HG02852 (cell line): ENCODE measurements around the gene PPP1R37.

Source experiments
- ATAC-seq: cut with Tn5 transposase; IDR thresholded peaks from one replicate; pipeline ENCODE4 v1.9.1; 2021; ENCODE audit warnings: mild to moderate bottlenecking, moderate library complexity; ENCODE audit not compliant: unreplicated experiment

PPP1R37 gene

DNA sequence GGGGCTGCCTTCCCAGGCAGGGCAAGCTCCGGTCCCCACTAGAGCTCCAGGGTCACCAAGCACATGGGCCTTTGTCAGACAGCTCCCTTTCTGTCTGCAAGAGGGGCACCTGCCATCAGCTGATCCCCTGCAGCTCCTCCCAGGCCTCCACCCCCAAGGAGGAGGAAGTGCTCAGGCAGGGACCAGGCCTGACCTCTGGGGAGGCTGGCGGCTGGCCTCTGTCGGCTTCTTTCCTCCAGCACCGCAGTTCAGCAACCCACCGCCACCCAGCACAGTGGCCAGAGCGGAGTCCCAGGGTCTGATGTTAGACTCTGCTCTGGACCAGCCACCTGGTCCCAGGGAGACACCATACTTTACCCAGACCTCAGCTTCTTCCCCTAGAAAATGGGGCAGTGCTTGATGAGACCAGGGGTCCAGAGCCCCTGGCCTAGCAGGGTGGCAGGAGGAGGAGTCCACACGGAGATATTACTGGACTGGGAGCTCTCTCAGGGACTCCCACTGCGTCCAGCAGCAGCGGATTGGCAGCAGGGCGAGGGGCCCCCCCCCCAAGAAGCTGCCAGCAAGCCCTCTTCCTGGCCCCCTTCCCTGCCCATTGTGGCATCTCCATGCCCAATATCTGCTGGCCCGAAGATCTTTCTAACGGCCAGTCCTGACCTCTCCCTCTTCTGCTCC is 43.7 kb downstream of the PPP1R37 start:
- no peak for ATAC-seq

DNA sequence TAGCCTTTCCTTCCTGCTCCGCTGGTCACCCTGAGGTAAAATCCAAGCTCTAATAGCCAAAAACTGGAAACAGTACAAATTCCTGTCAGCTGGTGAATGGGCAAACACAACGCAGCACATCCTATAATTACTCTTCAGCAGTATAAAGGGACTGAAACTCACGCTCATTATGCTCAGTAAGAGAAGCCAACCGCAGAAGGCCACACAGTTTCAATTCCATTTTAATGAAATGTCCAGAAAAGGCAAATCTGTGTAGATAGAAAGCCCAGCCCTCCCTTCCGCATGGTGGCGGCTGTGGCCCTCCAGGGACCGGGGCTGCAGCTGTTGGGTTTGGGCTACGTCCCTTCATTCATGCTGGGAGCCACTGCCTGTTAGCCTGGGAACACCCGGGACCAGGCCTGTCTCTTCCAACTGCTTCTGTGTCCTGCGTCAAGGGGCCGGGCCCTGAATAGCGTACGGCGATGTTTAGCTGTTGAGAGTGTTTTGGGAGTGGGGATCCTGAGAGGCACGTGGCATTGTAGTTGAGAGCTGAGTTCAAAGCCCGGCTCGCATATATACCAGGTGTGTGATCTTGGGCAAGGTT is 44.3 kb downstream of the PPP1R37 start:
- ATAC-seq: peak; percentile 81

DNA sequence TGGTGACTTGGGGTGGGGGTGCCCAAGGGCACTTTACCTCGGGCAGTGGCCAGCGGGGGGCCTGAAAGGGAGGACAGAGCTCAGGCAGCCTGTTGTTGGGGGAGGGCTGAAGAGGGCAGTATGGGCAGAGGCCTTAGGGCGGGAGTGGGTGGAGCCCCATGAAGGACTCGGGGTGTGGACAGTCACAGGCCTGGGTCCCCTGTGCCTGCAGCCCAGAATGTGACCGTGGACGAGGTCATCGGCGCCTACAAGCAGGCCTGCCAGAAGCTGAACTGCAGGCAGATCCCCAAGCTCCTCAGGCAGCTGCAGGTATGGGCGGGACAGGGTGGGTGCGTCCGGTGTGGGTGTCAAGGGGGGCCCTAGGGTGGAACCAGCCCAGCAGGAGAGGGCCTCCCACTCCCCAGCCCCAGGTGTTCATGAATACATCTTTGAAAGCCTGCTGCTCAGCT is 45.3 kb downstream of the PPP1R37 start:
- no peak for ATAC-seq

DNA sequence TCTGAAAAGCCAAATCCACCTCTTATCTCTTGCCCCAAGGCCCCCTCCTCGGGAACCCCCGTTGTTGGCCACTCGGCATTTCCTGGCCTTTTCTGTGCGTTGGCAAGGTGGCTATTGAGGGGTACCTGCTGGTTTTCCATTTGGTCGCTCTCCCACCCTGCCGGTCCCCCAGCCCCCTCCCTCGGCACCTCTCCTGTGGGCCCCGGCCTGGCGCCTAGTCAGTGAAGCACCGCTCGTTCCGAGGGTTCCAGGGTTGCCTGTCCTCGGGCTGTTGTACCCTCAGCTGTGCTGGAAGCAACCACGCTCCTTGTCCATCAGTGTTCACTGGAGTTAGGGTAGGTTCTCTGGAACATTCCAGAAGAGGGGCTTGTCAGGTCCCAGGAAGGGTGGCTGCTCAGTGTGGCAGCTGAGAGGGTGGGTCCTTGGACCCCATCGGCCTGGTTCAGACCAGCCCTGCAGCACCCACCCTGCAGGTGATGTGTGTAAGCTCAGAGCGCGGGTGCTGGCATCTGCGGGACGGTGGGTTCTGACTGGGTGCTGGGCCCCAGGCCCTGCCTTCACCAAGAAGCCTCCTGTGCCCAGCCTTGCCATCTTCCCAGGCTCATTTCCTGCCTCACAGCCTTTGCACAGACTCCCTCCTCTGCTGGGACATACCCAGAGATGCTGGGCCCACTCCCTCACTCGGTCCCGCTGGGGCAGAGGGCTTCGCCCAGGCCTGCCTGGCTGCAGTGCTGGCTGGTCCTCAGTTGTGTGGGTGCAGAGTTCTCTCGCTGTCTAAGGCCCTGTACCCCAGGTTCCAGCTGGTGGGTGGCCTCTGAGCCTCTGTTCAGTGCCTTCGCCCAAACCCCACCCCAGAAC is 46.5 kb downstream of the PPP1R37 start:
- ATAC-seq: no peak

DNA sequence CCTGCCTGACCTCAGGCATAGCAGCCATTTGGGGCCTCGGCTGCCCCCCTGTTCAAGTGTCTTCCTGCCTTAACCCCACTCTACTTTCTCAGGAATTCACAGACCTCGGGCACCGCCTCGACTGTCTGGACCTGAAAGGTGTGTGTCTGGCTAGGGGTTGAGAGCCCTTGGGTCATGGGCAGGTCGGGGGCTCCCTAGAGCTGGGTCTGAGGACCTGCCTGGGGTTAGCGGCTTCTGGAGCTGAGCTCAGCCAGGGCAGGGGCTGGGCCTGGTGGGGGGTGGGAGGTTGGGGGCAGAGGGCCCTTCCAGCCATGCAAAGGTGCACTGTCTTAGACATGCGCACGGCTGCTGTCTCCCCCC is 47.1 kb downstream of the PPP1R37 start:
- ATAC-seq: no peak

DNA sequence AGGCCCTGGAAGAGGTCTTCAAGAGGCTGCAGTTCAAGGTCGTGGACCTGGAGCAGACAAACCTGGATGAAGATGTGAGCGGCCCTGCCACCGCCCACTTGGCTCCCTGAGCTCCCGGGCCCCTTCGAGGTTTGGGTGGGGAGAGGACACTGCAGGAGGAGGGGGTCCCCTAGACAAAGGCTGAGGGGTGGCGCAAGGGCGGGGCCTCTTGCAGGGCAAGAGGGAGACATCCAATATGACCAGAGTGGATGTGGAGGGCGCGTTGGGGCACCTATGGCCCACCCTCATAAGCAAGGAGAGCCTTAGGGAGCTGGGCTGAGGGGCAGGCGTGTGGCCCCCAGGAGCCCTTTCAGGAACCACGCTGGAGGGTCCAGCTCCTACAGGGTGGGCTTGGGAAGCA is 47.6 kb downstream of the PPP1R37 start:
- no peak for ATAC-seq

DNA sequence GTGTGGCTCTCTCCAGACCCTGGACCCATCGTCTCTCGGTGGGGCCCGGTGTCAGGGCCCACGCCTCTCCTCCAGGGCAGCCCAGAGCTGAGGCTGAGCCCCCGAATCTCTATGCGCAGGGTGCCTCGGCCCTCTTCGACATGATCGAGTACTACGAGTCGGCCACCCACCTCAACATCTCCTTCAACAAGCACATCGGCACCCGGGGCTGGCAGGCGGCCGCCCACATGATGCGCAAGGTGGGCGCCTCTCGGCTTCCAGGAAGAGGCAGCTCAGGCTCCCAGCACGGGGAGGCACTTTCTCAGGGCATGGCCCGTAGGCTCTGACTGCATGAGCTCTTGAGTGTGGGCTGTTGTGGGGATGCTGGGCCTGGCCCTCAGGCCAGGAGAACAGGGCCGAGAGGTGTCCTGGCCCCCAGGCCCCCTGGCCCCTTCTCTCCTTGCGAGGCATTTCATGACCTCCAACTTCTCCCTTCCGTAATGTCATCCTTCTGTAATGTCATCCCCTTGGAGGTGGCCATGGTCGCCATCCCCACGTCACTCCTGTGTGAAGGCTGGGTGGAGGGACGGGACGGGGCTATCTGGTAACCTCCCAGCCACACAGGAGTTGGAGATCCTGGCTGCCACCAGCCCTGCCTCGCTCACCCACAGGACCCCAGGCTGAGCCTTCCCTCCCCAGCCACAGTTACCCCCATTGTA is 48.4 kb downstream of the PPP1R37 start:
- no peak for ATAC-seq

DNA sequence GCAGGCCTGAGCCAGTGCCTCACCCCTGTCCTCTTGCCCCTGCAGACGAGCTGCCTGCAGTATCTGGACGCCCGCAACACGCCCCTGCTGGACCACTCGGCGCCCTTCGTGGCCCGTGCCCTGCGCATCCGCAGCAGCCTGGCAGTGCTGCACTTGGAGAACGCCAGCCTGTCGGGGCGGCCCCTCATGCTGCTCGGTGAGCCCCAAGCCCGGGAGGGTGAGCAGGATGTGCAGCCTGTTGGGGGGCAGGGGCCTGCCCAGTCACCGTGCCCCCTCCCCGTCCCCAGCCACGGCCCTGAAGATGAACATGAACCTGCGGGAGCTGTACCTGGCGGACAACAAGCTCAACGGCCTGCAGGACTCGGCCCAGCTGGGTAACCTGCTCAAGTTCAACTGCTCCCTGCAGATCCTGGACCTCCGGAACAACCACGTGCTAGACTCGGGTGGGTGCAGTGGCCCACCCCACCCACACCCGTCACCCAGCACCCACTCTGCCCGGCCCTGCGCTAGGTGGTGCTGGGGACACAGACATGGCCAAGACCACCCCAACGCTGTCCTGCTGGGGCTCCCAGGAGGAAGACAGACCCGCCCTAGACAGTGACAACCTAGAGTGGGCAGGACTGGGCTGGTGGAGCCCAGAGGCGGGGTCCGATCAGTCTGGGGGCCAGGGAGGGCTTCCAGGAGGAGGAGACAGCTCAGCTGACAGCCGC is 49.2 kb downstream of the PPP1R37 start:
- no peak for ATAC-seq

DNA sequence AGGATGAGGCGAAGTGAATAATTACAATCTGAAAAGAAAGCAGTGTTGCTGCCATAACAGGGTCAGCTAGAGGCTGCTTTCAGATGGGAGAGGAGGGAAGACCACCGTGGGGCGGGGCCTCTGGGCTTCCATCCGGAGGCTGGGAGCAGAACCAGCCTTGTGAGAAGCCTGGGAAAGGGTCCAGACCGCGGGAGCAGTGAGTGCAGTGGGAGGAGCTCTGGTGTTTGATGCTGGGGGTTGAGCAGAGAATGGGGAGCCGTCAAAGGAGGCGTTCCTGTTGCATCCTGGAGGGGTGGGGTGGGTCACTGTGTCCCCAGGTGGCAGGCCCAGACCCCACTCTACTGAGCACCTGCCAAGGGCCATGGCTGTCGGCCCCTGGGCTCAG is 49.7 kb downstream of the PPP1R37 start:
- ATAC-seq: no peak

DNA sequence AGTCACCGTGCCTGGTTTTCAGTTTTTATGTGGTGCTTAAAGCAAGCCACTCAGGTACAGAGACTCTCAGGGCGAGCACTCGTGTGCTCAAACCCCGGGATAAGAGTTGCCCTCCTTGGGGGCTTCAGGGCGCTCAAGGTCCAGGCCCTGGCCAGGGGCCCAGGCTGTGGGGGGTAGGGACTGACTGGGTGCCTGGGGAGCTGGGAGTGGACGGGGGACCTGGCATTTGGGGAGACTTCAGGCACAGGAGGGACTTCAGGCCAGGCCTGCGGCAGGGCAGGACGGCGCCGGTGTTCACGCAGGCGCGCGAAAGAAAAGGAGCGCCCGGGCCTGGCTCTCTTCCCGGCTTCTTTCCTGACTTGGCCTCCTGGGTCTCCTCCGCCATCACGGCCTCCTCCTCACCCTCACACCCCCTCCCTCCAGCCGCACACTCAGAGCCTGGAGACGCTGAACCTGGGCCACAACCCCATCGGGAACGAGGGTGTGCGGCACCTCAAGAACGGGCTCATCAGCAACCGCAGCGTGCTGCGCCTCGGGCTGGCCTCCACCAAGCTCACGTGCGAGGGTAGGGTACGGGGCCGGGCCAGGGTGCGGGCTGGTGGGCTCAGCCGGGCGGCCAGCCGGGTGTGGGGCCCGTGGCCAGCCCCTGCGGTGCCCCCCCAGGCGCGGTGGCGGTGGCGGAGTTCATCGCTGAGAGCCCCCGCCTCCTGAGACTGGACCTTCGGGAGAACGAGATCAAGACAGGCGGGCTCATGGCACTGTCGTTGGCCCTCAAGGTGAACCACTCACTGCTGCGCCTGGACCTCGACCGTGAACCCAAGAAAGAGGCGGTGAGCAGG is 51.7 kb downstream of the PPP1R37 start:
- ATAC-seq: no peak

DNA sequence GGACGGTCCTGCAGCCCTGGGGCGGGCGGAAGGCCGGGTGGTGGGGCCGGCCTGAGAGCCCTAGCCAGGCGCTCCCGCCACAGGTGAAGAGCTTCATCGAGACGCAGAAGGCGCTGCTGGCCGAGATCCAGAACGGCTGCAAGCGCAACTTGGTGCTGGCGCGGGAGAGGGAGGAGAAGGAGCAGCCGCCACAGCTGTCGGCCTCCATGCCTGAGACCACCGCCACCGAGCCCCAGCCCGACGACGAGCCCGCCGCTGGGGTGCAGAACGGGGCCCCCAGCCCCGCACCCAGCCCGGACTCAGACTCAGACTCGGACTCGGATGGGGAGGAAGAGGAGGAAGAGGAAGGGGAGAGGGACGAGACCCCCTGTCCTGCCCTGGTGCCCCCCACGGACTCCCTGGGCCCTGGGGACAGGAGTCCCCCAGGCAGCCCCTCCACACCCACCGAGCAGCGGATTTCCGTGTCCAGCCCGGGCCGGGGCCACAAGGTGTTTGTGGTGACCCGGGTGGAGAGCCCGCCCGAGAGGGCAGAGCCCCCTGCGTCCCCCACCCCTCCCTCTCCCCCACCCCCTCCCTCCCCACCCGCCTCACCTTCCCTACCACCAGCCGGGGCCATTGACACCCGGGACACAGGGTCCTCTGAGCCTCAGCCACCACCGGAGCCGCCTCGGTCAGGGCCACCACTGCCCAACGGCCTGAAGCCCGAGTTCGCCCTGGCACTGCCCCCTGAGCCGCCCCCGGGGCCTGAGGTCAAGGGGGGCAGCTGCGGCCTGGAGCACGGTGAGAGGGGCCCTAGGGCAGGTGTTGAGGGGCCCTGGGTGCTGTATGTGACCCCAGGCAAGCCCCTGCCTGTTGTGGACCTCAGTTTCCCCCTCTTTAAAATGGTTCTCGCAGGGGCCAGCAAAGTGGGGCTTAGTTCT is 52.6 kb downstream of the PPP1R37 start:
- ATAC-seq: no peak

DNA sequence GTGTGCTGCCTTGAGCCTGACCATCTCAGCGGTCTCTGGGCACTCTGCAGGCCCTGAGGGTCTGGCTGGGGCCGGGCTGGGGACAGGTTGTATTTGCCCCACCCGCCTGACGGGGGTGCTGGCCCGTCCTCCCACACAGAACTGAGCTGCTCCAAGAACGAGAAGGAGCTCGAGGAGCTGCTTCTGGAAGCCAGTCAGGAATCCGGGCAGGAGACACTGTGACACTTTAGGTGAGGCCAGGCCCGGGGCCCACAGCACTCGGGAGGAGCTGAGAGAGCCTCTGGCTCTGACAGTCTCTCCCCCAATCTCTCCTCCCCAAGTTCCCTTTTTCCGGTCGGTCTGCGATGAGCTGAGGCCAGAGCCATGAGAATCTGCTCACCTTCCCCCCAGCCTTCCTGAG is 53.3 kb downstream of the PPP1R37 start:
- ATAC-seq: no peak

DNA sequence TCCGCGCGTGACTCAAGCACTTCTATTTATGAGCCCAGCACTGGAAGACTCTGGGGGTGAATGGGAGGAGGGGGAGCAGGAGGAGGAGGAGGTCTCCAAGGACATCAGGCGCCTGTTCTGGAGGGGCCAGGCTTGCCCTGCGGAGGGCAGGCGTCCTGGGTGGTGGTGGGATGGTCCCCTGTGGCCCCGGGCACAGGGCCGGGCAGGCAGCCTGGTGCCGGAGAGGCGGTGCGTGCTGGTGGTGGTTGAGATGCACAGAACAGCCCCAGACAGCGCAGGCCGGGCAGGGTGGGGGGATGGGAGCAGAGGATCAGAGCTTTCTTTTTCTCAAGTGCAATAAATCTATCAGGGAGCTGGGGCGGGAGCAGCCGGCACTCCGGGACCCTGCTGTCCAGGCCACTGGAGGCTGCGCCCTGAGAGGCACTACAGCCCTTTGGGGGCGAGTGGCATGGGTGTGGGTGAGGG is 53.8 kb downstream of the PPP1R37 start:
- no peak for ATAC-seq

DNA sequence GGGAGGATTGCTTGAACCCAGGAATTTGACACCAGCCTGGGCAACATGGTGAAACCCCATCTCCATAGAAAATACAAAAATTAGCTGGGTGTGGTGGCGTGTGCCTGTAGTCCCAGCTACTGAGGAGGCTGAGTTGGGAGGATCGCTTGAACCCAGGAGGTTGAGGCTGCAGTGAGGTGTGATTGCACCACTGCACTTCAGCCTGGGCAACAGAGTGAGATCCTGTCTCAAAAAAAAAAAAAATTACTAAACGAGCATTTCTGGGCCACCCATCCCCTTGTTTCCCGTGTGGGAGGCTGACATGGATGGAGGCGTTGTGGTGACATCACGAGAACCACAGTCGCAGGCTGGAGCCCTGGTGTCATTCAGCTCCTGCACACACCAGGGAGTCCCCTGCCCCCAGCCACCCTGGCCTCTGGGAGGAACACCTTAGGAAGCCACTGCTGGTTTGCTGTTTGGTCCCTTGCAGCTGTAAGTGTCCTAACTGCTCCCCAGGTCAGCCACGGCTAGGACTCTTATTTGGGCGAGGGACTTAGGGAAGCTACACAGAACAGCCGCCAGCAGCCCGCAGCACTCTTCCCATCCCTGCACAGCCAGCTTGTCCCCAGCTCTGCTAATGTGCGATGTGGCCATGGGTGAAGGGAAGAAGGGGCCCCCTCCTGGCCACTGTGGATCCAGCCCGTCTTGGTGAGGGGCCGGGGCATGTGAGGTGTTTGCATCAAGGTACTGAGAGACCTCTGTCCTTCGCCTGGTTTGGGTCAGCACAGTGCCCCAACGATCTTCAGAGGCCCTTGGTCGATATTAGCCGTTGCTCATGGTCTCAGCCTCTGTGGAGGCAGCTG is 55.1 kb downstream of the PPP1R37 start:
- ATAC-seq: no peak

DNA sequence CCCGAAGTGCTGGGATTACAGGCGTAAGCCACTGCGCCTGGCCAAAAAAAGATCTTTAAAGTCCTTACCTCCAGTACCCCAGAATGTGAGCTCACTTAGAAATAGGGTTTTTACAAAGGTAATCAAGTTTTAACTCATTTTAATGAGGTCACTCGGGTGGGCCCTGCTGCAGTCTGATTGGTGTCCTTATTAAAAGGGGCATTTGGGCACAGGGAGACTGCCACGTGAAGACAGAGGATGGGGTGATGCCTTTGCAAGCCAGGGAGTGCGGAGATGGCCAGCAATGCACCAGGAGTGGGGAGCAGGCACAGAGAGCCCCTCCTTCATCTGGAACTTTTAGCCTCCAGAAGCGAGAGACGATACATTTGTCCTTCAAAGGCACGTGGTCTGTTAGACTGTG is 56.1 kb downstream of the PPP1R37 start:
- no peak for ATAC-seq

DNA sequence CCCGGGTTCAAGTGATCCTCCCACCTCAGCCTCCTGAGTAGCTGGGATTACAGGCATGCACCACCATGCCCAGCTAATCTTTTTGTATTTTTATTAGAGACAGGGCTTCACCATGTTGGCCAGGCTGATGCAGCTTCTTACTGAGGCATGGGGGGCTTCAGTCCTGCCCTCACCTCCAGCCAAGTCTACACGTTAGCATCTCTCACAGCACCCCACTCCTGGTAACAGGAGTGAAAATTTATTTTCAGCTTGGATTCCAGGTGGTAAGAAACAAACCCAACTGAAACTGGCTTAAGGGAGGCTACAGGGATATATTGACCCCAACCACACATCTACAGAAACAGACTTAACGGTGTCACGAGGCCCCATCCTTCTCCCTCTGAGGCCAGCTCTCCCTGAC is 57.2 kb downstream of the PPP1R37 start:
- no peak for ATAC-seq

DNA sequence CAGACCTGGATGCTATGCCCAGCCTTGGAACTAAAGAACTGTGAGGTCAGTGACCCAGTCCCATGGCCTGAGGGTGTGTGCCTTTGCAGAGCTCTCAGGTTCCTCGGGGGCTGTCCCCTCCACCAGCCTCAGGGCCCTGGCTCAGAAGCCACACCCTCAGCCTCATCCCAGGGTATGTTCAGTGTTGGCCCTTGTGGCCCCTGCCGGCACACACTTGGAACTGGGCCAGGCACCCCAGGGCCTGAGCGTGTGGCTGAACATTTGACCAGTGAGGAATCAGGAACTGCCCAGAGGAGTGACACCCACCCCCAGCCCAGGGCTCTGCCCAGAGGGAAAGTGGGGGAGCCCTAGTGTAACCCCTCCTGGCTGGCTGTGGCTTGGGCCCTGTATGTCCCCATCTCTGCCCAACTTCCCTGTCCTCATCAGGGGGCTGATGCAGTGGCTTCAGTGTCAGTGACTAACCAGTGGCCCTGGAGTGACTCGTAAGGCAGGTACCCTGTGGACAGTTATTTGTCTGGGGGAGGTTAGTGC is 57.8 kb downstream of the PPP1R37 start:
- ATAC-seq: no peak

DNA sequence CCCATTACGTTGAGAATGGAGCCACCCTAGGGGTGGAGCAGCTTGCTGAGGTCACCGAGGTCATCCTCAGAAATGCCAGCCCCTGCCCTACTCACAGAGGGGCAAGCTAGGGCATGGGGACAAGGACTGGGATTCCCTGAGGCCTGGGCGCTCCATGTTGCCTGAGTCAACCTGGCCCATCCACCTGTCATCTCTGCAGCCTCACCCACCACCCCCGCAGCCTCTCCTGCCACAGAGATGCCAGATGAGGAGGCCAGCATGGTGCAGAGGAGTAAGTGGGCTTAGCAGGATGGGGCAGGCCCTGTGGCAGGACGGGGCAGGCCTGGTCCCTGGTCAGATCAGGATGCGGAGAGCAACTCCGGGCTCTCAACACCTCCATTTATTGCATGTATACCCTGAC is 58.3 kb downstream of the PPP1R37 start:
- ATAC-seq: no peak
